Astrocyte (in vitro differentiated cells and primary cell): Measurements from ENCODE around the gene ASXL1.

ENCODE experiments used
- EZH2 ChIP-seq: IDR thresholded peaks from 2 replicates; pipeline ENCODE4 v1.6.1; 2012; ENCODE audit warnings: mild to moderate bottlenecking, low read length, inconsistent platforms; ENCODE audit not compliant: insufficient read depth
- TF ChIP-seq, protein P1 (sequence below): IDR thresholded peaks from 2 replicates; pipeline ENCODE4 v1.5.1; 2011; ENCODE audit warnings: low read depth, mild to moderate bottlenecking, inconsistent platforms, low read length, moderate library complexity; ENCODE audit not compliant: insufficient read depth

DNA sequence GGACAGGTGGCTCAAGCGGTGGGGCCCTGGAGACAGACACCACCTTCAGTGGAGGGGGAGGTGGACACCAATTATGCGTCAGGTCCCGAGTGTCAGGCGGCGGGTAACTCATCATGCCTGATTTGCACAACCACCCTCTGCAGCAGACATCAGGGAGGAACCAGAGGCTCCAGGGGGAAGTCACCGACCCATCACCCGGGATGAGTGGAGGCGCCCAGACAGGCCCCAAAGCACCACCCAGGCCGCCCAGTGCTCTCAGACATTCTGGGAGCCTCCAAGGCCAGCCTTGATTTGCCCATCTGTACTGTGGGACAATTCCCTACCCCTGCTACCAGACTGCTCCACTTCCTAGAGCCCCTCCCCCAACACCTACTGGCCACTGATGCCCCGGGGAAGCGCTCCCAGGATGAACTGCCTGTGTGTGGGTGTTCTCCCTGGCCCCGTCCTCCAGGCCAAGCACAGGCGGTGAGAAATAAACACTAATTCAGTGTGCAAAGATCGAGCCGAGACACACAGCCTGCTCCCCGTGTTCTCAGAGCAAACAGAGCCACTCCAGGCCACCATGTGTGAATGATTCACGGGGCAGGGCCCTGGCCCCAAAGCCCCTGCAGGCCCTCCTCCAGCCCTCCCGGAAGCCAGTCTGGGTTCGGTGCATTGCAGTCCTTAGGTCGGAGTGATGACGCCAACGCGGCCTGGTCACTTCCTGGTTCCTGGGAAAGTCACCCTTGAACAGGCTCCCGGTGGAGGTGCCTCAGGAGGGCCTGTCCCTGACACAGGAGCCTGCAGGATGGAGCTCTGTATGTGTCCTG lies 107.2 kb downstream of the ASXL1 start:
- TF ChIP-seq, protein P1, sequence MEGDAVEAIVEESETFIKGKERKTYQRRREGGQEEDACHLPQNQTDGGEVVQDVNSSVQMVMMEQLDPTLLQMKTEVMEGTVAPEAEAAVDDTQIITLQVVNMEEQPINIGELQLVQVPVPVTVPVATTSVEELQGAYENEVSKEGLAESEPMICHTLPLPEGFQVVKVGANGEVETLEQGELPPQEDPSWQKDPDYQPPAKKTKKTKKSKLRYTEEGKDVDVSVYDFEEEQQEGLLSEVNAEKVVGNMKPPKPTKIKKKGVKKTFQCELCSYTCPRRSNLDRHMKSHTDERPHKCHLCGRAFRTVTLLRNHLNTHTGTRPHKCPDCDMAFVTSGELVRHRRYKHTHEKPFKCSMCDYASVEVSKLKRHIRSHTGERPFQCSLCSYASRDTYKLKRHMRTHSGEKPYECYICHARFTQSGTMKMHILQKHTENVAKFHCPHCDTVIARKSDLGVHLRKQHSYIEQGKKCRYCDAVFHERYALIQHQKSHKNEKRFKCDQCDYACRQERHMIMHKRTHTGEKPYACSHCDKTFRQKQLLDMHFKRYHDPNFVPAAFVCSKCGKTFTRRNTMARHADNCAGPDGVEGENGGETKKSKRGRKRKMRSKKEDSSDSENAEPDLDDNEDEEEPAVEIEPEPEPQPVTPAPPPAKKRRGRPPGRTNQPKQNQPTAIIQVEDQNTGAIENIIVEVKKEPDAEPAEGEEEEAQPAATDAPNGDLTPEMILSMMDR: no peak
- TF ChIP-seq EZH2: no peak
